Measurements from ENCODE around the gene UQCR10. TPM values are rescaled to one million over a fixed set of nuclear protein-coding genes. Genes with fewer than 3 reads are reported as not detected.

The UQCR10 gene
- total RNA-seq, 1 donor from 2014 or later, result 59.2 TPM

DNA sequence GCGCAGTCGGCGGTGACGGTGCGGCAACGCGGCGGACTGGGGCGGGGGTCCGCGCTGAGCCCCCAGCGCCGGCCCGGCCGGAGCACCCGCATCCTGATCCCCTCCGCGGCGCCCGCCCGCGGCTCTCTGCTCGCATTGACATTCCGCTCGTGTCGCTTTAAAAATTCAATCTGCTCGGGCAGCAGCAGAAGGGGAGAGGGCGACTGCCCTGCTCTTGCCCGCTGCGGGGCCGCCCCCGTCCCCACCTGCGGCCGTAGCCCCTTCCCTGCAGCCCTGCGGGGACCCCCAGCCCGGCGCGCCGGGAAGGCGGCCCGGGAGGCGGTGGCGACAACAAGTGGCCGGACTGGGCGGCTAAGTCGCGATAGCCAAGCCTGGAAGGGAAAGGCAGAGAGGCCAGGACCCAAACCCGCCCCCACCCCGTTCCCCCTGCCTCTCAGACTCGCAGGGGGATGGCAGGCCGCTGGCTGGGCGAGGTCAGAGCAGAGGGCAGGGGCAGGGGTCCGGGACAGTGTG, 46.3 kb upstream of the UQCR10 start:
- TF ChIP-seq, protein P1, sequence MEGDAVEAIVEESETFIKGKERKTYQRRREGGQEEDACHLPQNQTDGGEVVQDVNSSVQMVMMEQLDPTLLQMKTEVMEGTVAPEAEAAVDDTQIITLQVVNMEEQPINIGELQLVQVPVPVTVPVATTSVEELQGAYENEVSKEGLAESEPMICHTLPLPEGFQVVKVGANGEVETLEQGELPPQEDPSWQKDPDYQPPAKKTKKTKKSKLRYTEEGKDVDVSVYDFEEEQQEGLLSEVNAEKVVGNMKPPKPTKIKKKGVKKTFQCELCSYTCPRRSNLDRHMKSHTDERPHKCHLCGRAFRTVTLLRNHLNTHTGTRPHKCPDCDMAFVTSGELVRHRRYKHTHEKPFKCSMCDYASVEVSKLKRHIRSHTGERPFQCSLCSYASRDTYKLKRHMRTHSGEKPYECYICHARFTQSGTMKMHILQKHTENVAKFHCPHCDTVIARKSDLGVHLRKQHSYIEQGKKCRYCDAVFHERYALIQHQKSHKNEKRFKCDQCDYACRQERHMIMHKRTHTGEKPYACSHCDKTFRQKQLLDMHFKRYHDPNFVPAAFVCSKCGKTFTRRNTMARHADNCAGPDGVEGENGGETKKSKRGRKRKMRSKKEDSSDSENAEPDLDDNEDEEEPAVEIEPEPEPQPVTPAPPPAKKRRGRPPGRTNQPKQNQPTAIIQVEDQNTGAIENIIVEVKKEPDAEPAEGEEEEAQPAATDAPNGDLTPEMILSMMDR (IDR thresholded peaks at IDR 0.05), result no peak
- Mint-ChIP-seq H3K4me3 (ENCODE audit: unreplicated experiment) (no peak overlapping the region), H3K27me3 (ENCODE audit: low read depth) (peaks cover 35% of the 10 kb centered on the region), H3K4me1 (ENCODE audit: low read depth) (no peaks in the 10 kb centered on the region), H3K36me3 (ENCODE audit: low read depth) (no peaks in the 10 kb centered on the region), H3K9me3 (ENCODE audit: low read depth) (peaks cover 2% of the 10 kb centered on the region), H3K27ac (ENCODE audit: unreplicated experiment) (no peak overlapping the region)
- DNase-seq (ENCODE audit: low spot score), result no peak

DNA sequence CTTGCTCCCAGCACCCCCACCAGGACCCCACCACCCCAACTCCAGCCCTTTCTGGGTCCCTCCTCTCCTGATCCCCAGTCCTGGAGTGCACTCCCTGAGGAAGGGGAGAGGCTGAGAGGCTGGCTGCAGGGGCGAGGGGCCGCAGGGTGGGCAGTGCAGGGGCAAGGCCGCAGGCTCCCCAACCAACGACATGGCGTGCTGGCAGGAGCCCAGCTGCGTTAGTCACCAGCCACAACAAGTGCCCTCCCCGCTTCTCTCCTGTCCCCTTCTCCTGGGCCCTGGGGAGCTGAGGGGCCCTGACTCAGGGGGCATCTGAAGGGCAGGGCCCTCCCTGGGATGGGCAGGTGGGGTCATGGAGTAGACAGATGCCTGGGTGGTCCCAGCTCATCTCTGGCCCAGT, 45.0 kb upstream of the UQCR10 start:
- H3K36me3 Mint-ChIP-seq (ENCODE audit: low read depth), result no peaks in the 10 kb centered on the region
- TF ChIP-seq, protein P1 (IDR thresholded peaks at IDR 0.05), result no peak
- DNase-seq (ENCODE audit: low spot score), result no peak
- no peaks in the 10 kb centered on the region for H3K9me3 Mint-ChIP-seq (ENCODE audit: low read depth)
- H3K27ac Mint-ChIP-seq (ENCODE audit: unreplicated experiment), result no peak overlapping the region
- H3K4me1 Mint-ChIP-seq (ENCODE audit: low read depth), result no peaks in the 10 kb centered on the region
- no peak overlapping the region for H3K4me3 Mint-ChIP-seq (ENCODE audit: unreplicated experiment)
- H3K27me3 Mint-ChIP-seq (ENCODE audit: low read depth), result peaks cover 26% of the 10 kb centered on the region

DNA sequence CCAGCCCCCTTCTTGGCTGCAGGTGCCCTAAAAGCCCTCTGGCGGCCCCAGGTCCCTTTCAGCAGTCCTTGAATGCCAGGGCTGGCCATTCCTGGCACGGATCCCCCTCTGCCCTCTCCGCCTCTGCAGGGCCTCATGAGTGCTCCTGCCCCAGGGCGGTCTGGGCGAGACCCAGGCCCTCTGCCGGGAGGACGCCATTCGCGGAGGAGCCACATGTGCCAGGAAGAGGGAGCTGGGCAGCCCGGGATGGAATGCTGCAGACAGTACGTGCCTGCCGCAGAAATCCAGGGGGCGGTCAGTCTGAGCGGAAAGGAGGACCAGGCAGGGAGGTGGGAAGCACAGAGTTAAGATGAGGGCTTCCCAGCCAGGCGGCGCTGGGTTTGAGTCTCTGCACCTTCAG, 44.6 kb upstream of the UQCR10 start:
- Mint-ChIP-seq H3K36me3 (ENCODE audit: low read depth) (no peaks in the 10 kb centered on the region), H3K27me3 (ENCODE audit: low read depth) (peaks cover 26% of the 10 kb centered on the region), H3K4me1 (ENCODE audit: low read depth) (no peaks in the 10 kb centered on the region), H3K27ac (ENCODE audit: unreplicated experiment) (no peak overlapping the region), H3K9me3 (ENCODE audit: low read depth) (no peaks in the 10 kb centered on the region), H3K4me3 (ENCODE audit: unreplicated experiment) (no peak overlapping the region)
- TF ChIP-seq, protein P1 (IDR thresholded peaks at IDR 0.05), result no peak
- DNase-seq (ENCODE audit: low spot score), result no peak

DNA sequence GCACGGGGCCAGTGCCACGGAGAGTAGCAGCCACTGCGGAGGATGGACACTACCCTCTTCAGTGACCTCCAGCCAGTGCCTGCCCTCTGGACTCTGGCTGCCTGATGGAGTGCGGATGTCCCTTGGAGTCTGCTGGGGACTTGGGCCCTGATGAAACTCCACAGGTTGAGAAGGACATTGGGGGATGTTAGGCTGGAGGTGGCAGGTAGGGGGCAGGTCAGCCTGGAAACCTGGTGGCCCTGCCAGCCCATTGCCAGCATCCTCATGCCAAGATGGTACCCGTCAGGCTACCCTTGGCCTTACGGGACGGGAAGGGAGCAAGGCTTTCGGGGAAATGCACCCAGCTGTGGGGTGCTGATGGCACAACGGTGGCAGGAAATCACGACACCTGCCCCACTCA, 43.4 kb upstream of the UQCR10 start:
- Mint-ChIP-seq H3K27ac (ENCODE audit: unreplicated experiment) (no peak overlapping the region), H3K9me3 (ENCODE audit: low read depth) (no peaks in the 10 kb centered on the region), H3K4me3 (ENCODE audit: unreplicated experiment) (no peak overlapping the region), H3K36me3 (ENCODE audit: low read depth) (no peaks in the 10 kb centered on the region), H3K4me1 (ENCODE audit: low read depth) (no peaks in the 10 kb centered on the region), H3K27me3 (ENCODE audit: low read depth) (peaks cover 18% of the 10 kb centered on the region)
- TF ChIP-seq, protein P1 (IDR thresholded peaks at IDR 0.05), result peak; percentile 28
- DNase-seq (ENCODE audit: low spot score), result no peak

DNA sequence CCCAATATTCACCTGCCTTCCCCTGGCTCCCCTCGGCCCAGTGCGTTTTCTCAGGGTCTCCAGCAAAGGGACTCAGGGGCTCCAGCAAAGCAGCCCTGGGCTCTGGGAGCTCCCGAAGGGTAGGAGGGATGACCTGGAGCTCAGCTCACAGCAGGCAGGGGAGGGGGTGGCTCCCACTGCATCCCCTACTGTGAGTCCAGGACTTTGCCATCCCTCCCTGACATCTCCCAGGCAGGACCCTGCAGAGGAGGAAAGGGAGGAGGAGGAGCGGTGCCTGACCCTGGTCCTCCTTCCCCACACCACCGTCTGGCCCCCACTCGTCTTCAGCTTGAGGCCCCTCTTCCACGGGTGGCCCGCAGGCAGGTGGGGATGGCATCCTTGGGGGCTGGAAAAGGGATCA, 42.3 kb upstream of the UQCR10 start:
- TF ChIP-seq, protein P1 (IDR thresholded peaks at IDR 0.05), result no peak
- no peaks in the 10 kb centered on the region for H3K9me3 Mint-ChIP-seq (ENCODE audit: low read depth)
- H3K36me3 Mint-ChIP-seq (ENCODE audit: low read depth), result no peaks in the 10 kb centered on the region
- H3K27me3 Mint-ChIP-seq (ENCODE audit: low read depth), result peaks cover 9% of the 10 kb centered on the region
- no peak overlapping the region for H3K4me3 Mint-ChIP-seq (ENCODE audit: unreplicated experiment)
- DNase-seq (ENCODE audit: low spot score), result no peak
- H3K4me1 Mint-ChIP-seq (ENCODE audit: low read depth), result no peaks in the 10 kb centered on the region
- H3K27ac Mint-ChIP-seq (ENCODE audit: unreplicated experiment), result no peak overlapping the region

Measured in chondrocyte (in vitro differentiated cells).